Measurements from ENCODE around the gene SYT2. TPM values are rescaled to one million over a fixed set of nuclear protein-coding genes. Genes with fewer than 3 reads are reported as not detected.

The SYT2 gene
- total and polyA plus RNA-seq, 10 donors, result under 0.01 to 0.14 (median 0.03) TPM; not detected in 3

GRCh38 chr1:202580619-202581018, 129.6 kb downstream of the SYT2 start:
- DNase-seq, result no peak
- Histone ChIP-seq H3K36me3 (peaks cover 0 to 86% (median 24%) of the 10 kb centered on the region in 6 donors), H3K9me3 (no peaks in the 10 kb centered on the region), H3K27ac (peak overlapping the region in 3 of 8 donors; percentile 11 to 39 (median 29)), H3K4me1 (peaks cover 0 to 38% (median 0%) of the 10 kb centered on the region in 6 donors), H3K27me3 (replicated peaks in 1 of 7) (no peaks in the 10 kb centered on the region), H3K4me3 (no peak overlapping the region)
- intact Hi-C loops (cut with DNase I; ENCODE audit: low total_unique reads), result no loop called here
- TF ChIP-seq POLR2AphosphoS5 (IDR thresholded peaks at IDR 0.05), result no peak
- 52 to 79% (median 54%) methylated on average over 1 of the region's 1 CpG for WGBS, 5 donors

GRCh38 chr1:202579806-202580205, 130.4 kb downstream of the SYT2 start:
- peaks cover 0 to 38% (median 0%) of the 10 kb centered on the region in 6 donors for H3K4me1 ChIP-seq
- peaks cover 0 to 89% (median 27%) of the 10 kb centered on the region in 6 donors for H3K36me3 ChIP-seq
- H3K27ac ChIP-seq, result peak overlapping the region in 3 of 8 donors; percentile 29 to 39 (median 32)
- TF ChIP-seq CTCF (IDR thresholded peaks at IDR 0.05 in 8 of 11, conservative IDR thresholded peaks at IDR 0.05 in 3 of 11) (no peak), POLR2A (IDR thresholded peaks at IDR 0.05) (no peak)
- intact Hi-C loops (cut with DNase I; ENCODE audit: low total_unique reads), result no loop called here
- no peaks in the 10 kb centered on the region for H3K27me3 ChIP-seq (replicated peaks in 1 of 7)
- H3K4me3 ChIP-seq, result no peak overlapping the region
- H3K9me3 ChIP-seq, result no peaks in the 10 kb centered on the region
- WGBS, 5 donors, result 79 to 92% (median 84%) methylated on average over 2 of the region's 2 CpGs
- no peak for DNase-seq

- WGBS, 5 donors, result 72 to 87% (median 82%) methylated on average over 6 of the region's 6 CpGs
- intact Hi-C loops (cut with DNase I; ENCODE audit: low total_unique reads), result no loop called here
- Histone ChIP-seq H3K27me3 (replicated peaks in 1 of 7) (no peaks in the 10 kb centered on the region), H3K27ac (peak overlapping the region in 4 of 8 donors; percentile 6 to 39 (median 37)), H3K4me1 (peaks cover 0 to 38% (median 0%) of the 10 kb centered on the region in 6 donors), H3K4me3 (no peak overlapping the region), H3K9me3 (no peaks in the 10 kb centered on the region), H3K36me3 (peaks cover 0 to 89% (median 25%) of the 10 kb centered on the region in 6 donors)
- TF ChIP-seq POLR2A (IDR thresholded peaks at IDR 0.05) (no peak), POLR2AphosphoS5 (IDR thresholded peaks at IDR 0.05) (no peak), CTCF (IDR thresholded peaks at IDR 0.05 in 8 of 11, conservative IDR thresholded peaks at IDR 0.05 in 3 of 11) (no peak)
- DNase-seq, result no peak
Observed at GRCh38 chr1:202578565-202578964, 131.7 kb downstream of the SYT2 start.

- TF ChIP-seq POLR2AphosphoS5 (IDR thresholded peaks at IDR 0.05), result no peak
- TF ChIP-seq POLR2A (IDR thresholded peaks at IDR 0.05), result no peak
- no peak for TF ChIP-seq CTCF (IDR thresholded peaks at IDR 0.05 in 8 of 11, conservative IDR thresholded peaks at IDR 0.05 in 3 of 11)
- Histone ChIP-seq H3K4me3 (no peak overlapping the region), H3K36me3 (peaks cover 0 to 89% (median 25%) of the 10 kb centered on the region in 6 donors), H3K27me3 (replicated peaks in 1 of 7) (no peaks in the 10 kb centered on the region), H3K4me1 (peaks cover 0 to 38% (median 0%) of the 10 kb centered on the region in 6 donors), H3K27ac (peak overlapping the region in 4 of 8 donors; percentile 6 to 39 (median 37)), H3K9me3 (no peaks in the 10 kb centered on the region)
- intact Hi-C loops (cut with DNase I; ENCODE audit: low total_unique reads), result no loop called here
- 68 to 81% (median 80%) methylated on average over 4 of the region's 4 CpGs for WGBS, 5 donors
- DNase-seq, result no peak
Observed at GRCh38 chr1:202578001-202578504, 132.2 kb downstream of the SYT2 start.

All from spleen (tissue), 11 donors.